ENCODE measurements around the gene PCDH10.
A peak's percentile ranks its signal among the peaks of the same experiment; 100 is the strongest.

Gene PCDH10

GRCh38 chr4:133147921-133148689 lies 989 bp upstream of the PCDH10 start:
- DNase-seq (ENCODE audit: insufficient read length, low spot score), result peak; percentile 30

GRCh38 chr4:133149364-133149695 lies 236 bp downstream of the PCDH10 start:
- no peak for DNase-seq (ENCODE audit: insufficient read length, low spot score)
- FAIRE-seq, result no peak

More at GRCh38 chr4:133147921-133148689, 989 bp upstream of the PCDH10 start:
- FAIRE-seq, result no peak

GRCh38 chr4:133149932-133150471 lies 908 bp downstream of the PCDH10 start:
- FAIRE-seq, result no peak
- no peak for DNase-seq (ENCODE audit: insufficient read length, low spot score)

GRCh38 chr4:133150486-133151340 lies 1.6 kb downstream of the PCDH10 start:
- FAIRE-seq (peak; percentile 59), DNase-seq (ENCODE audit: insufficient read length, low spot score) (peak; percentile 10)

- DNase-seq (ENCODE audit: insufficient read length, low spot score) (no peak), FAIRE-seq (no peak)
Measured at GRCh38 chr4:133151341-133151690, 2.2 kb downstream of the PCDH10 start.

GRCh38 chr4:133151691-133152329 lies 2.7 kb downstream of the PCDH10 start:
- peak; percentile 93 for FAIRE-seq
- peak; percentile 41 for DNase-seq (ENCODE audit: insufficient read length, low spot score)

GRCh38 chr4:133152330-133152821 lies 3.3 kb downstream of the PCDH10 start:
- DNase-seq (ENCODE audit: insufficient read length, low spot score) (no peak), FAIRE-seq (no peak)

GRCh38 chr4:133152831-133153481 lies 3.9 kb downstream of the PCDH10 start:
- FAIRE-seq (no peak), DNase-seq (ENCODE audit: insufficient read length, low spot score) (no peak)

- DNase-seq (ENCODE audit: insufficient read length, low spot score), result no peak
- FAIRE-seq, result no peak
Measured at GRCh38 chr4:133154725-133155124, 5.6 kb downstream of the PCDH10 start.

- FAIRE-seq, result no peak
- DNase-seq (ENCODE audit: insufficient read length, low spot score), result no peak
Measured at GRCh38 chr4:133156096-133156495, 7.0 kb downstream of the PCDH10 start.

GRCh38 chr4:133156556-133156955 lies 7.5 kb downstream of the PCDH10 start:
- no peak for DNase-seq (ENCODE audit: insufficient read length, low spot score)
- no peak for FAIRE-seq

- no peak for DNase-seq (ENCODE audit: insufficient read length, low spot score)
- FAIRE-seq, result no peak
Measured at GRCh38 chr4:133157460-133158160, 8.5 kb downstream of the PCDH10 start.

- no peak for FAIRE-seq
- DNase-seq (ENCODE audit: insufficient read length, low spot score), result no peak
Measured at GRCh38 chr4:133160853-133161252, 11.8 kb downstream of the PCDH10 start.

- no peak for FAIRE-seq
- DNase-seq (ENCODE audit: insufficient read length, low spot score), result no peak
Measured at GRCh38 chr4:133161570-133162295, 12.6 kb downstream of the PCDH10 start.

- no peak for FAIRE-seq
- no peak for DNase-seq (ENCODE audit: insufficient read length, low spot score)
Measured at GRCh38 chr4:133162941-133163340, 13.8 kb downstream of the PCDH10 start.

GRCh38 chr4:133178956-133179355 lies 29.9 kb downstream of the PCDH10 start:
- no peak for FAIRE-seq
- DNase-seq (ENCODE audit: insufficient read length, low spot score), result no peak

- DNase-seq (ENCODE audit: insufficient read length, low spot score), result no peak
- no peak for FAIRE-seq
Measured at GRCh38 chr4:133186210-133186609, 37.1 kb downstream of the PCDH10 start.

- no peak for DNase-seq (ENCODE audit: insufficient read length, low spot score)
- no peak for FAIRE-seq
Measured at GRCh38 chr4:133186845-133187244, 37.8 kb downstream of the PCDH10 start.

GRCh38 chr4:133188433-133189146 lies 39.5 kb downstream of the PCDH10 start:
- no peak for DNase-seq (ENCODE audit: insufficient read length, low spot score)
- no peak for FAIRE-seq
